Cardiac fibroblast (primary cell): ENCODE results near the gene ASB2.

Experiments used
- DNase-seq, 2 donors: peaks; one replicate each; pipeline versions ENCODE4 v3.0.0 to v3.0.0-alpha.2; 2010; ENCODE audit warnings: low read depth in 2 of 2
- H3K4me3 ChIP-seq, 2 donors: replicated peaks in 1 of 2; 1 replicate in 1 of 2; 2 replicates in 1 of 2; pipeline ENCODE4 v1.5.1; 2011; ENCODE audit warnings: low read depth in 2 of 2, low read length in 2 of 2, mild to moderate bottlenecking in 2 of 2, moderate library complexity in 1 of 2
- TF ChIP-seq, protein P1 (sequence below): IDR thresholded peaks from one replicate; pipeline ENCODE4 v1.5.1; 2011; ENCODE audit warnings: low read depth, mild to moderate bottlenecking, low read length, inconsistent platforms

Gene ASB2

DNA sequence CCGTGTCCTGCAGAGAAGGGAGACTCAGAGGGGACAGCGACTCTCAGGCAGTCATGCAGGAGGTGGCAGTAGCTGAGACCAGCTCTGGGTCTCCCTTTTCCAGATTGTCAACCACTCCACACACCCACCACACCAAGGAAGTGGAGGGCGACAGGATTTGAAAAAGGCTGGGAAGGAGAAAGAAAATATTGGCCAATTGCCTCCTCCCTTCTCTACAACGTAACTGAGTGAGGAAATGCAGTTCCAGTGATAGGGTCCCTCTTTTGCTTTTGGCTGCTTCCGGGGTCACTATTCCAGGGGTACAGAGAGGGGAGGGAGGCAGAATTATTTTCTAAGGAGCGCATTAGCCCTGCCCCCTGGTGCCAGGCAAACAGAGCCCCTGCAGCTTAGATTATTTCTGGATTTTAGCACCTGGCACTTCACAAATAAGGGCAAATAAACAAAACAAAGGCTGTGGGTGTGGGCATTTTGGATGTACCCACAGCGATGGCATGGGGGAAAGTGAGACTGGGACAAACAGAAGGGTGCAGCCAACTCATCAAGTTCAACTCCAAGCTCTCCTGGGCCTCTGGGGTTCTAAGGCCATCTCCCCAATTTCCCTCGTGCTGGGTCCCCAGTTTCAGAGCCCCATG lies 20.4 kb downstream of the ASB2 start:
- no peak overlapping the region for H3K4me3 ChIP-seq
- TF ChIP-seq, protein P1, sequence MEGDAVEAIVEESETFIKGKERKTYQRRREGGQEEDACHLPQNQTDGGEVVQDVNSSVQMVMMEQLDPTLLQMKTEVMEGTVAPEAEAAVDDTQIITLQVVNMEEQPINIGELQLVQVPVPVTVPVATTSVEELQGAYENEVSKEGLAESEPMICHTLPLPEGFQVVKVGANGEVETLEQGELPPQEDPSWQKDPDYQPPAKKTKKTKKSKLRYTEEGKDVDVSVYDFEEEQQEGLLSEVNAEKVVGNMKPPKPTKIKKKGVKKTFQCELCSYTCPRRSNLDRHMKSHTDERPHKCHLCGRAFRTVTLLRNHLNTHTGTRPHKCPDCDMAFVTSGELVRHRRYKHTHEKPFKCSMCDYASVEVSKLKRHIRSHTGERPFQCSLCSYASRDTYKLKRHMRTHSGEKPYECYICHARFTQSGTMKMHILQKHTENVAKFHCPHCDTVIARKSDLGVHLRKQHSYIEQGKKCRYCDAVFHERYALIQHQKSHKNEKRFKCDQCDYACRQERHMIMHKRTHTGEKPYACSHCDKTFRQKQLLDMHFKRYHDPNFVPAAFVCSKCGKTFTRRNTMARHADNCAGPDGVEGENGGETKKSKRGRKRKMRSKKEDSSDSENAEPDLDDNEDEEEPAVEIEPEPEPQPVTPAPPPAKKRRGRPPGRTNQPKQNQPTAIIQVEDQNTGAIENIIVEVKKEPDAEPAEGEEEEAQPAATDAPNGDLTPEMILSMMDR, result no peak
- DNase-seq, result no peak

GRCh38 chr14:93954900-93955849 lies 21.2 kb downstream of the ASB2 start:
- H3K4me3 ChIP-seq, result no peak overlapping the region
- TF ChIP-seq, protein P1, result no peak
- DNase-seq, result no peak

DNA sequence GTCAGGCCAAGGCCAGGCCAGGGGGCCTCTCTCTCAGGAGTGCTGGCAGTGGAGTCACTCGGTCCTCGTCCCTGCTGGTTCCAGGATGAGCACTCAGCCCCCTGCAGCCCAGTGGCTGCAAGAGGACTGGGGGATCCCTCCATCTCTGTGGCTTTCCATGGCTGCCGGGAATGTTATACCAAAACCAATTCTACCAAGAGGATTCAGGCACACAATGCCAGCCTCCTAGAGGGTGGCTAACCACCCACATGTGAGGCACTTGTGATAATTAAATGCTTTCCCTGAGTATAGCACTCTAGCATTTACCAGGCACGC lies 21.9 kb downstream of the ASB2 start:
- TF ChIP-seq, protein P1, result no peak
- no peak overlapping the region for H3K4me3 ChIP-seq
- DNase-seq, result no peak

GRCh38 chr14:93953739-93954515 lies 22.4 kb downstream of the ASB2 start:
- TF ChIP-seq, protein P1, result no peak
- no peak for DNase-seq
- H3K4me3 ChIP-seq, result no peak overlapping the region

- H3K4me3 ChIP-seq, result no peak overlapping the region
- TF ChIP-seq, protein P1, result no peak
- no peak for DNase-seq
Observed at GRCh38 chr14:93953263-93953662, 23.1 kb downstream of the ASB2 start.

DNA sequence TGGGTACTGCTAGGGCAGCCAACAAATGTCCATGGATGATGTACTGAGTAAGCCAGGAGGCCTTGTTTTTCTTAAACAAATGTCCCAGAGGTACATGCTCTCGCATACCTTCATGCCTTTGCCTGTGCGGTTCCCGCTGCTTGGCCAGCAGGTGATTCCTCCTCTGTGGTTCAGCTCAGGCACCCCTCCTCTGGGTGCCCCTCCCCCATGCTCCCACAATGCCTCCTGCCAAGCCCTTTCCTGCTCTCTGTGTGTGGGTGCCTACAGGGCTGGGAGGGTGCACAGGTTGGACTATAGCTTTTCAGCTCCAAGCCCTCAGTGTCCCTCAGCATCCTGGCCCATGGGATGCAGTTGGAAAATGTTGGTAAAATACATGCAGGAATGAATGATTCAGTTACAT lies 23.5 kb downstream of the ASB2 start:
- H3K4me3 ChIP-seq, result no peak overlapping the region
- DNase-seq, result no peak
- TF ChIP-seq, protein P1, result no peak
